CD4-positive, alpha-beta T cell treated with Interleukin-15 for 4 hours (primary cell): Measurements from ENCODE around the gene CACNA1S.

Experiments used
- DNase-seq: peaks from one replicate; pipeline ENCODE4 v3.0.0-alpha.2; 2020; ENCODE audit warnings: low spot score

CACNA1S gene

DNA sequence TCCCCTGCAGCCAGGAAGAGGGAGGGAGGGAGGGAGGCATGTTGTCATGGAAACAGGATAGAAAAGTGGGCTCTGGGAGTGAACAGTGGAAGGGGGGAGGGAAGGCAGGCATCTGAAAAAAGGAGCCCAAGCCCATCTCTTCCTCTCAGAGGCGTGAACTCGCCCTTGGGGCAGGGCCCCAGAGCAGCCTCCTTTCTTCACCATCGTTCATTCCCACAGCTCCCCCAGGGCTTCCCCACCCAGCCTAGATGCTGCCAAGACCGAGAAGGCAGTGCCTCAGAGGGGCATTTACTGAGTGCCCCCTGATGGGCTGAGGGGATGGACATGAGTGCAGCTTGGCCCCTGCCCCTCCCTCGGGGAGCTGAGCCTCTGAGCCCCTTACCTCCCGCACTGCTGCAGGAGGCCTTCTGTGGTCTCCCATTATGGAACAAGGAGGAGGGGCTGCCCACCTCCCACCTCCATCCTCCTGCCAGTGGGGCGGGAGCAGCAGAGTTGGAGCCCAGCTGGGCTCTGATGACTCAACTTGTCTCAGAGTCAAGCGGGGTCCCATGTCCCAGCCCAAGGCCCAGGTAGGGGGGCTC is 49.6 kb downstream of the CACNA1S start:
- DNase-seq = no peak

DNA sequence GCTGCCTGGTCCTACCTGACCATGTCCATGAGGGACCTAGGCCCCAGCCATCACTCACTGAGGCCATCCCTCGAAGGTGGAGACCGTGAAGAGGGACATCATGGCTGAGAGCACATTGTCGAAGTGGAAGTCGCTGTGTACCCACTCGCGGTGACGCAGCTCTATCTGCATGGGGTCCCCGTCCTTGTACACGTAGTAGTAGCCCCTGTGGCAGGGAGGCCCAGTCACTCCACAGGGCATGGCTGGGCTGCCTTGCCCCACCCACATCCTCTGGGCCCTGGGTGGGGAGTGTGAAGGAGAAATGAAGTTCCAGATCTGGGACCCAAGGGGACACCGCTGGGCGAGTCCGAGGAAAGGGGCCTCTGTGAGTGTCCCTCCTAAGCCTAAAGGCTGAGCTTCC is 50.3 kb downstream of the CACNA1S start:
- DNase-seq = no peak

DNA sequence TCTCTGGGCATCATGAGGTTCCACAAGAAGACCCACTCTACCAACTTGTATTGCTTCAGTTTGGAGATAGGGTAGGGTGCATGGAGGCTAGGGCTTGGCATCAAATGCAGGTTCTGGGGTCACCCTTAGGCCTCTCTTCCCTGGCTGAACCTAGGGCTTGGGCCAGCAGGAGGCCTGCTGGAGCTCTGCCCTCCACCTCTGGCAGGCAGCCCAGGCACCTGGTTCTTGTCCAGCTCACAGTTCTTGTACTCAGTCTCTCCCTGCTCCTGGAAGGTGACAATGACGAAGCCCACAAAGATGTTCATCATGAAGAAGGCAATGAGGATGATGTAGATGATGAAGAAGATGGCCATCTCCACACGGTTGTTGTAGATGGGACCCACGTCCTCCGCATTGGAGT is 51.2 kb downstream of the CACNA1S start:
- no peak for DNase-seq

DNA sequence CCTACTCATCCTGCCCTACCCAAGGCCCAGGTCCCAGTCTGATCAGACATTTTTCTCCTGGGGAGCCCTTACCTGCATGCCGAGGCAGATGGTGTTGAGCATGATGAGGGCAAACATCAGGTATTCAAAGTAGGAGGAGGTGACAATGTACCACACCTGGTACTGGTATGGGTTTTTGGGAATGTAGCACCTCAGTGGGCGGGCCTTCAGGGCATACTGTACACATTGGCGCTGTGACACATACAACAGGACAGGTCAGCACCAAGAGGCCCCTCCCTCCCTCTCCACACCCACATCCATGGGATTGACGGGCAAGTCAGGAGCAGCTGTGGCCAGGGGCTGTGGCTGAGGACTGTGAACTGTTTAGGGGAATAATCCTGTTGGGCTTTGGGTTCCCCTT is 51.6 kb downstream of the CACNA1S start:
- DNase-seq = no peak

DNA sequence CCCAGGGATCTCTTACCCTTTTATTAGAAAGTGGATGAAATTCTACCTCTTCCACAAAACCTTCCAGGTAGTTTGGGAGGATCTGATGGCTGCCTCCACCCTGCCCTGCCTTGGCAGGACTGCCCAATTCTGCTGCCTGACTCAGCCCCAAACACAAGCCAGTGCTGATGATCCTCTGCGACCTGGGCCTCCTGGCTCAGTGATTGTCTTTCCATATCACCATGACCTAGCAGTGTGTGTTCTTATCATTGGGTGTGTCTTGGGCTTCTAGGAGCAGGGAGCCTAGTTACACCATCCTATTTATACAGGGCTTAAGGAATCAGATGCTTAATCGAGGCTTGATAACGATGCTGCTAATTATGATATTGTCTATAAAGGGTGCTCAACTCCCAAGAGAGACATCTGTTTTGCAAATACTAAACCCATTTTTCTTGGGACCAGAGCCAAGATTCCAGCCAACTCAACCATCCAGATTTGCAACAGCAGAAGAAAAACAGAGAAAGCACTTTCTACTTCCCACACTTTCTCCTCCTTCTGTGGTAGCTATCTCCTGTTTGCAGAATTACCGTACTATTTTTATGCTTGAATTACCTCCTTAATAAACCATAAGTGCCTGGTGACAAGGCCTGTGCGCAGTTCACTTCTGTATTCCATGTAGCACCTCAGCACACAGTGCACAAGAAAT is 52.2 kb downstream of the CACNA1S start:
- DNase-seq = no peak

DNA sequence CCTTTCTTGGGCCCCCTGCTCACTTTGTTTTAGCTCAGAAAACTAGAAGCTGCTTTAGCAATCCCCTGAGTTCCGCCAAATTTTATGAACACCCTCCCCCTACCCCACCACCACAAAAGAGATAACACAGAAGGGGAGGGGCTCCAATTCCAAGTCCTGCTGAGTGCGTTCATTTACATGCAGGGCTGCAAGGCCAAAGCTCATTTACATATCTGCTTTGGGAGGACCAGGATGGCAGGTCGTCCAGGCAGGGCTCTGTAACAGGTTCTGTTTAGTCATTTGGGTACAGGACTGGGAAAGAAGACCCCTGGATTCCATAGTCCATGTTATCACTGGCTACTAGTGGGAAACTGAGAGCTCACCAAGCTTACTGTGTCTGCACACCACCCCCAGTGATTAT is 52.8 kb downstream of the CACNA1S start:
- no peak for DNase-seq

DNA sequence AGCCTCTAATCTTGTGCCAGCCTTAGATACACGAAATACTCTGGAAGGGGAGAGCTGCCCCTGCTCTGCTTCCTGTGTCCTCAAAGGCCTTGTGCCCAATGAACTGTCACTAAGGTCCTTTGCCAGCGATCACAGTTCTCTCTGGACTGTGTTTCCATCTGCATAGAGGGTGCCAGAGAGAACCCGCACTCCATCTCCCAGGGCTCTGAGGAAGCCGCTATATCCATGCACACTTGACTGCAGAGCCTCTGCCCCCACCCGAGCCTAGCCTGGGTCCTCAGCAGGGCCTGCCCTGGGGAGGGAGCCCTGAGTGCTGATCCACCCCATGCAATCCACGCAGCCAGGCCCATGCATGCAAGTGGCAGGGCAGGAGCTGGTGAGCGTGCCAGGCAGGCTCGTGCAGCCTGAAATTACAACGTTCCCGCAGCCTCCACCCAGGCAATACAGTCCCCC is 58.1 kb downstream of the CACNA1S start:
- DNase-seq = no peak

DNA sequence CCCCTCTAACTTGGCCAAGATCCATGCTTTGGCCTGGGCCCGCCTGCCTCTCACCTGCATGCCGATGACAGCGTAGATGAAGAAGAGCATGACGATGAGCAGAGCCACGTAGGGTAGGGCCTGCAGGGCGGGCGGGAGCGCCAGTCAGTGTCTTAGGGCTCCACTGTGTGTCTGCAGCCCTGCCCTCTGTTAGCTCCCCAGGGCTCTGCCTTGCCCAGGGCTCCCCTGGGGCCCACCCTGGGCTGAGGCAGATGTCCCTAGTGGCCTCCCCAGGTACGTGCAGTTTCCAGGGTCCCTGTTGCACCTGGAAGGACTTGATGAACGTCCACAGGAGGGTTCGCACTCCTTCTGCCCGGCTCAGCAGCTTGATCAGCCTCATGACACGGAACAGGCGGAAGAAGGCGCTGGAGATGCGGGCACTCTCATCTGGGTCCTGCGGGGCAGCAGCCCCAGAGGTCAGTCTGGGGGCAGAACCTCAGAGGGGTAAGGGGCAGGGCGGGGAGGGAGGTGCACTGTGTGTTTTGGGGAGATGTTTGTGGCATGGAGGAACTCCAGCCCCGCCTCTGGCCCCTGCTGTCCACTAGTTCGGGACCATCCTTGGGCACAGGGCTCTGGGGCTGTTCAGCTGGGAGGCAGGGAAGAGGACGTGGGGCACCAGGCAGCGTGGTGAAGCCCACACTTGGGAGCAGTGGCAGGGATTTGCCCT is 58.9 kb downstream of the CACNA1S start:
- DNase-seq = no peak

DNA sequence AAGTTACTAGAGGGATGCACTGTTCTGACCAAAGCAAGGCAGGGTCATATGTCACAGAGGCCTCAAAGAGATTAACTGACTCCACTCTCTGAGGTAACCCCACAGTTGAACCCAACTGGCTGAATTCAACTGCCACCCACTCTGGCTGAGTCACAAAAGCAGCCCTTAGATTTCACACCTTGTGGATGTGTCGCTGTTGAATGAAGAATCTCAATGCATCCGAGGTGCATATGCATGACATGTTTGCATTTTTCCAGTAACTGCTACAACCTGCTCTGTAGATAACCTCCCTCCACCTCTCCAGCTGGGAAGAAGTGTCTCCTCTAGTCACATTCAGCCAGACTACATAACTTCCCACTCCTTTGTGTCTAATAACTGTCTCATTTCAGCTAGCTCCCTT is 60.8 kb downstream of the CACNA1S start:
- no peak for DNase-seq

DNA sequence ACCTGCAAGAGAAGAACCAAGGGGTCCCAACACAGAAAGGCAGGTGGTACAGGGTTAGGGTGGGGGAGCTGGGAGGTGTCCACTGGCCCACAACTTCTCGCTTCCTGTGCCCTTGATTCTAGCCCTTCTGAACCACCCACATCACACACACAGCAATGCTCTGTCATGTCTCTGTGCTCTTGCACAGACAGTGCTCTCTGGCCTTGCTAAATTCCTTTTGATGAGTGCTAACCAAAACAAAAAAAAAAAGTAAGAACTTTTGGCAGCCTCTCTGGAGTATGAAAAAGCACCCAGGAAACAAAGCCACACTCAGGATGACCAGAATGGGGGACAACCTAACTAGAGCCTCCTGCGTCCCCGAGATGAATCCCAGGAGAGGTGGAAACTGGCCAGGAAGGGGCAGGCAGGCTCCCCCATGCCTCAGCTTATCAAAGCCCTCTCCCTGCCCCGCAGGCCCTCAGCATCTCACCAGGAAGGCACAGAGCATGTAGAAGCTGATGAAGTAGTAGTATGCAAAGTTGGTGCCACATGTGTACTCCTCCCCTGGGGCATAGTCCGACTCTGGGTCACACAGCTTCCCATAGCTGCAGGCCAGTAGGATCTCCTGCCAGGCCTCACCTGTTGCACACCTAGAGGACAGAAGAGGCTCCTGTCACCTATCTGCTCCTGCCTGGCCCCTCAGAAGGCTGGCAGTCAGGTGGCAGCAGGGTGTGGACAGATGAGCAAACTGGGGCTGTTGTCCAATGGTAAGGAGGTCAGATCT is 61.5 kb downstream of the CACNA1S start:
- DNase-seq = no peak

DNA sequence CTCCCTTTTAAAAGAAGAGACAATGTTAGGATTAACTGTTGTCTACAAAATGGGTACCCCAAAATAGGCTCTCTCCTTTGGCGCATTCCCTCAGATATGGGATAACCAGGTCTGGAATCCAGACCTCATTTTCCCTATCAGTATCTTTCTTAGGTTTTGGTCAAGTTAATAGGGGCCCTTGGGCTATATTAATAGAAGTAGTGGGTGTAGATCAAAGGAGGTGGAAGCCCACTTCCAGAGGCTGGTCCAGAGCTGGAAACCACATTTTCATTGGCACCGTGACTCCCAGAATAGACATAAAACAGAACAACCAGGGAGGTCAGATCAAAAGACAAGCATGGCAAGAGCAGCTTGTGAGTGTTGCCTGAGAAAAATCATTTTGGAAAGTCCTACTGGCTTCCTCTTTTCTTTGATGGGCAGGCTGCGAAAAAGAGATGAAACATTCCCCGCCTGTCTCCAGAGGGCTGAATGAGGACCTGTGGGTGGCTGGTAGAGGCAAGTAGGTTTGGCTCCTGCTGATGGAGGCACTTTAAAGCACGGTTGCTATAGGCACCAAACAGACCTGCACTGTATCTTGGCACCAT is 62.9 kb downstream of the CACNA1S start:
- DNase-seq = no peak

DNA sequence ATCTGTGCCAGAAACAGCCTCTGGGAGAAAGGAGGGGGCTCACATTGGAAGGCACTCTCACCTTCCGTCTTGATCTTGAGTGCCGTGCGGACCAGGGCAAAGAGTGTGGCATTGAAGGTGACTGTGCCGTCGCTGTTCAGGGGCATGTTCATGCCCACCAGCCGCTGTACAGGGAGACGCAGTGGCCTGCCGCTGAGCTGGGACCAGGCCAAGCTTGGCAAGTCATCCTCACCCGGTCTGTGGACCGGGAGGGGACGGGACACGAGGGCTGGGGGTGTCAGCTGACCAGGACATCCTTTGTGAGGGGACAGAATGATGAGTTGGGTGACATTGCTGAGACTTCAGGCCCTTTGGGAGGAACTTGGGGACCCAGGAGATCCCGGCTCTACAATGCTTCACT is 63.7 kb downstream of the CACNA1S start:
- DNase-seq = no peak

DNA sequence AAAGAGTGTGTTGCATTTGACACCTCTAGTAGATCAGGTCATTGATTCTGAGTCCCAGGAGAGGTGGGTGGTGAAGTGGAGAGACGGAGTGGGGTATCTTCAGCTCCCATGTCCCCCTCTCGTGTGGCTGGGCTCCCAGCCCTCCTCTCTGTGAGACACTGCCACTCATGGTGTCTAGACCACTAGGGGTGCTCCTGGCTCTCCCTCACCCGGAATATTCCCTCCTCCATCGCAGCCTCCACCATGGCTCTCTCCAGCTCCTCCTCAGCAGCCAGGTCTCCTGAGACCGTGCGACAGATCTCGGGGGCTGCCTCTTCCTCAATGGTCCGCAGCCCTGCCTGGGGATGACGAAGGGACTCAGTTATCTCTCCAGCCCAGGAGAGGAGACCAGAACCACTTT is 68.1 kb downstream of the CACNA1S start:
- DNase-seq = no peak

DNA sequence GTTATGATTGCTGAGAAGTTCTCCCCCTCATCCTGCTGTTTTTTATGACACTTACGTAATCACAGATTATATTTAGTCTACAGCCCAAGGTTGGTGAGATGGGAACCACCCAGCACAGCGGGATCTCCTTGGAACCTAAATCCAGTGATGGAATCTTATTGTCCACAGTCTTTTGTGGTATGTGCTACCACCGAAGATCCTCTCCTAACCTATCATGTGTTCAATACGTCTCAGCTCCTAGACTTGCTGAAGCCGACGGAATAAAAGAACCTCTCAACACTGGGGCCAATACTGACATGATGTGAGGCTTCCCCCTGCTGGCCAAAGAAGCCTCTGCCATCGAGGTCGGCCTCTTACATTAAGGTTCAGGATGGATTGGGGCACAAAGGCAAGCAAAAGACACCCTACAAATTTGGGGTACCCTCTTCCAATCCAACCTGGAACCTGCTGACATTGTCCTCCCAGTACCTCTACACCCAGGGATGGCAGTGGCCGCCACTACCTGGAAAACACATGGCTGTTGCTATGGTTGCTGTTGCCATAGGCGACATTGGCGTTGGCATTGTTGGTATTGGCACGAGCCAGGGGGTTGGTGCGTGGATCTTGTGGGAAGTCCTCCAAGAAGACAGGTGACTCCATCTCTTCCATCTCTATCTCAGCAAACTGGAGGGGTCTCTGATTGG is 69.3 kb downstream of the CACNA1S start:
- DNase-seq = peak; percentile 74

DNA sequence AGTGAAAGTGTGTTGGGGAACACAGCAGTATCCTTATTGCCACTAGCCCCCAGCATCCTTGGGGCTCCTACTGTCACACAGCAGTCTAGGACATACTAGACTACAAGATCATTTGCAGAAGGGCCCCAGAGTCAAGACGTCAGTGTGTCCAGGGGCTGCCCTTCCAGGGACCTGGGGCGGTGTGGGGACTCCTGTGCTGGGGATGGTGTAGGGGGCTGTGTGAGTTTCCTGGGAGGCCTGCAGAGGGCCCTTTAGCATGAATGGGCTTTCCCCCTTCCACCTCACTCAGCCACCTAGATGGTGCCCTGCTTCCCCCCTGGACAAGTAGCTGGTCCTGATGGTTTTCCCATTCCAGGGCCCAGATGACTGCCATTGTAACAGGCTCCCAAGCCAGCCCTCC is 71.2 kb downstream of the CACNA1S start:
- DNase-seq = no peak

DNA sequence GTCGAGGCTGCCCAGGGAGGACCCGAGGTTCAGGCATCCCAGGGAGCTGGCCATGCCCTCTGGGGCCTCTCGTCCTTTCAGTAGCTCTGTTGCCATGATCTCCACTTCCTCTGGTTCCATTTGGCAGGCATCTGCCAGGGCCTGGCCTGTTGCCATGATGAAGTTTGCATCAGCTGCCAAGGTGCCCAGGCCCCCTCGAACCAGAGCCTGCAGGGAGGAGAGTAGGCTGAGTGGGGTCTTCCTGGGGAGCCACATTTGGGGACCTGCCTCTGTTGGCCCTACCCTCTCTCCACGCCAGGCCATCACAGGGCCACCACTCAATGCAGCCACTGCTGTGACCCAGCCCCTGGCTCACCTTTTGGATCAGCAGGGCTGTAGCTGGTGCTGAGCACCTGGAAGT is 72.3 kb downstream of the CACNA1S start:
- no peak for DNase-seq

DNA sequence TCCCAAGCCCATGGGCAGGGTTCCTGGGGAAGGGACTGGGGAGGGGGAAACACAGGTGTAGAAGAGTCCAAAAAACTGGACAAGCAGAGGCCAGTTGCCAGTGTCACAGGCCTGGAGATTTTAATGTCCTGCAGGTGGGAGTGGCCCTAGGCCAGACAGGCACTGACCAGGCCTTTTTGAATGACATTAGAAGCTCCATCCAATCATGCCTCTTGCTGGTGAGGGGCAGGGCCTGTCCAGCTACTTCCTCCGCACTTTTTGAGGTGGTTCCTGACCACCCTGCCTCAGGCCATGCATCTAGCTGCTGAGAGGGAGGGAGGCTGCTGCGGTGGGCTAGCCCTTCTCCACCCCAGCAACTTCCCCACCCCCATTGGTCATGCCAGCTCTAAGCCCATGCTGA is 72.8 kb downstream of the CACNA1S start:
- DNase-seq = no peak

DNA sequence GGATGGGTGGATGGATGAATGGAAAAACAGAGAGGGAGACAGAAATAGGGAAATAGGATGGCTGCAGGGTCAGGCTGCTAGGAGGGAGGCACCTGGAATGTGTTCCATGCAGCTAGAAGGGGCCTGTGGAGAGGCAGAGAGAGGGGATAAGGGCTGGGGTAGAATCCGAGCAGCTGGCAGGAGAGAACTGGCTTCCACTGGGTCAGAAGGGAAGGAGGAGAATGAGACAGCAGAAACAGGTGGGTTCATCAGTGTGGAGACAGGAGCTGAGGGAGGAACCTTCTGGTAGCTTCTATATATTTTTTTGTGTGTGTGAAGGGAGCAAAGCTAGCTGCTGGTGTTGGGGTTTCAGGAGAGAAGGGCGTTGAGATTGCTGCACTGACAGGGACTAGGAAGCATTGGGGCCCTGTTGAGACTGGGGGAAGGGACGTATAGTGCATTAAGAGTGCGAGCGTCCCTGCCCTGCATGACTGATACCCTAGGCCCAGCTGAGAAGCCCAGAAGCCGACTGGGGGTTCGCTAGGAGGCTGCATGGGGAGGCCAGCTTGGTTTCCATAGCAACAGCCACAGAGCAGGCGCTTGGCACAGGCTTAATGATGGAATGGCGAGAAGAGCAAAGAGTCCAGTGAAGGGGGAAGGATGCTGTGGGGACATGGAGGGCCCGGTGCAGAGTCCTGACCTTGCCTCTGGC is 73.9 kb downstream of the CACNA1S start:
- no peak for DNase-seq

DNA sequence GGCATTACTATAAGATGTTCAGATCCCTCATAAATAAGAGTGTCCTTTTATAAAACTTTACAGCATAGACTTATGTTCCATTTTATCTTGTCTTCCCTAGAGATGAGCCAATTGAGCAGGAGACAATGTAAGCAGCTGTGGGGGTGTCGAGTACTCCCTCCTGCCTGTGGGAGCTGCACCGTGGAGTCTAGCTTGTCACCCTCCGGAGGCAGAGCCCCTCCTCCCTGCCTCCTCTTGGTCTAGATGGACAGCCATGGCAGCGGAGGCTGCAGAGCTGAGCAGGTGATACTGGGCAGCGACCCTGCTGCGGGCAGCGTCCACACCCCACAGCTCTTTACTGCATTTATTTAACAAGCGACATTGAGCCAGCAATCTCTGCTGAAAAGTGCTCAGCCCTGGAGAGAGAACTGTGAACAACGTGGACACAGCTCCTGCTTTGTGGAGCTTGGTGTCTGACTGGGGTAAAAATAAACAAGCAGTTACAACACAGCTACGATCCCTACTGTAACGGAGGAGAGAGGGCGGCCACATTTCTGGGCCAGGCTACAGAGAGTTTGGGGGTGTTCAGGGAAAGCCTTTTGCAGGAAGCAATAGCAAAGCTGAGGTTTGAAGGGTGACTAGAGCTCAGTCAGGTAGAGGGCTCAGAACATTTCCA is 75.9 kb downstream of the CACNA1S start:
- no peak for DNase-seq

DNA sequence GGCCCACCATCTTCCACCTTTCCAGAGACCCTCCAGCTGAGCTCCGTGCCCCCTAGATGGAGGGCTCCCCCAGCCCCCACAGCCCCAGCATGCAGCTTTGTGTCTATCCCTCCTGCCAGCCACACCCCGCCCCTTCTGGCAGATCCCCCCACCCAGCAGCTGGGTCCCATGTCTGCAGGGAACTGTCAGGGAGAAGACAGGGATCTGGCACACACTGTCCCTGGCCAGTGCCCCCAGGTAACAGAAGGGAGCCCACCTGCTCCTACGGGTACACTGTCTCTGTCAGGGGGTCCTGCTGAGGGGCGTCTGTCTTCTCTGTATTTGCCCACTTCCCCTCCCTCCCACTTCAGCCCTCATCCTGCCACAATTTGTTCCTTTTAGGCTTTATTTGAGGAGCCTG is 77.6 kb downstream of the CACNA1S start:
- DNase-seq = no peak

DNA sequence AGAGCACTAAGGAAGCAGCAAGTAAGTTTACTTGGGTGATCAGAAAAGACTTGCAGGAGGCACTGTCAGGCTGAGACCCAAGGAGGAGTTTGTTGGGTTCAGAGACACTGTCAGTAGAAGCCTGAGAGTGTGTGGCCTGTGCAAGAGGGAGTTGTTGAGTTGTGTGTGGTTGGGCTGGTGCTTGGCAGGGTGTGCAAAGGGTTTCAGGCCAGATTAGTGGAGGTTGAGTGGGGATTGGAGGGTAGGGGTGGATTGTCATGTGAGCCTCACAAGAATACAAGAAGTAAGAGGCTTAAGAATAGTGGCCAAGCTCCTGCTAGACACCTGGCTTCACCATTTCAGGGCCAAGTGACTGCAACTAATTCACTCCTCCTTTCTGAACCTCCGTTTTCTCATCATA is 79.8 kb downstream of the CACNA1S start:
- no peak for DNase-seq
